Body of pancreas (tissue), 4 donors: ENCODE measurements around the gene KIN. TPM values are rescaled to one million over a fixed set of nuclear protein-coding genes. Genes with fewer than 3 reads are reported as not detected.

Source experiments
- ATAC-seq: fragments of 150-250 bp; one replicate; pipeline ENCODE4 v1.9.1; 2016
- DNase-seq, 4 donors: peaks; one replicate each; pipeline ENCODE4 v3.0.0-alpha.2; 2019
- H3K27ac ChIP-seq, 4 donors: fragments of 200-600 bp; sonication (generic); 1 replicate in 3 of 4; 2 replicates in 1 of 4; pipeline versions ENCODE4 v1.5.1 to v1.6.1; 2016 to 2019; ENCODE audit warnings: mild to moderate bottlenecking in 1 of 4, mixed read lengths in 1 of 4, moderate library complexity in 1 of 4
- H3K27me3 ChIP-seq, 2 donors: fragments of 200-600 bp; sonication (generic); one replicate each; pipeline ENCODE4 v1.6.0; 2016; ENCODE audit warnings: mild to moderate bottlenecking in 1 of 2
- H3K36me3 ChIP-seq, 2 donors: fragments of 200-600 bp; sonication (generic); replicated peaks in 1 of 2; 2 replicates each; pipeline ENCODE4 v1.5.1; 2016; ENCODE audit warnings: low read depth in 2 of 2; ENCODE audit not compliant: insufficient read depth in 1 of 2
- H3K4me1 ChIP-seq: fragments of 200-600 bp; sonication (generic); one replicate; pipeline ENCODE4 v1.6.0; 2016
- H3K4me3 ChIP-seq, 2 donors: fragments of 200-600 bp; sonication (generic); 1 replicate in 1 of 2; 2 replicates in 1 of 2; pipeline ENCODE4 v1.5.1; 2016 to 2019
- H3K9me3 ChIP-seq, 3 donors: fragments of 200-600 bp; sonication (generic); 1 replicate in 2 of 3; 2 replicates in 1 of 3; pipeline ENCODE4 v1.5.1; 2016
- POLR2A ChIP-seq, 3 donors: fragments of 450-650 bp; IDR thresholded peaks; one replicate each; pipeline ENCODE4 v1.6.1; 2016; ENCODE audit warnings: antibody characterized with exemption in 3 of 3, mild to moderate bottlenecking in 2 of 3
- WGBS, 2 donors: methylation state at CpG; one replicate each; pipeline ENCODE4 v1.1.5; 2017; 5-methylcytosine and 5-hydroxymethylcytosine counted together
- intact Hi-C: fragments of 100-400 bp; cut with DNase I; formaldehyde crosslinking; loops from one replicate; pipeline ENCODE4 v1.15.1; 2023
- total RNA-seq, 2 donors: library from RNA; depleted of rRNA; stranded (reverse); fragments of >200 nt; gene quantifications; one replicate each; pipeline ENCODE4 v1.1.0, GENCODE V29; 2016
- TF ChIP-seq, protein P1 (sequence below), 7 experiments: fragments of 450-650 bp in 4 of 7; fragments of 200-600 bp in 3 of 7; sonication (generic) in 3 of 7; IDR thresholded peaks; one replicate each; pipeline ENCODE4 v1.5.1; 2016 to 2019; ENCODE audit warnings: antibody characterized with exemption in 7 of 7

KIN gene
- total RNA-seq, 2 donors from 2014 or later, result 4.9 to 6.2 TPM

DNA sequence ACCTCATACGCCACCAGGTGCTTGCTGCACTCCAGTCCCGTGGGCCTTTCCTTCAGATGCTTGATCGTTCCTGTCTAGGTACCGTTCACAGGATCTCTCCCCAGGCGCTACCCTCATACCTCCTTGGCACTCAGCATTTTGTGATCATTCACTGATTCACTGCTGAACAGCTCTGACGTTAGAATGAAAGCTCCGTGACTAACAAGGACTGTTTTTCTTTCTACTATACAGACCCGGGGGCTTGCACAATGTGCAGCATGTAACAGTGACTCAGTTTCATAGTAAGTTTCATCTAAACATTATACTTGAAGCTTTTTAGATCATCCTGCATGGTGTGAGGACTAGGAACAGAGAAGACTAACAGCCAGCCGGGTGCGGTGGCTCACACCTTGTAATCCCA lies 20.6 kb downstream of the KIN start:
- no peak overlapping the region for H3K27ac ChIP-seq
- no peak overlapping the region for H3K4me3 ChIP-seq
- intact Hi-C loops, result no loop called here
- H3K9me3 ChIP-seq, result no peaks in the 10 kb centered on the region
- no peaks in the 10 kb centered on the region for H3K4me1 ChIP-seq
- H3K27me3 ChIP-seq, result no peaks in the 10 kb centered on the region
- ATAC-seq, result no peak
- TF ChIP-seq, protein P1, sequence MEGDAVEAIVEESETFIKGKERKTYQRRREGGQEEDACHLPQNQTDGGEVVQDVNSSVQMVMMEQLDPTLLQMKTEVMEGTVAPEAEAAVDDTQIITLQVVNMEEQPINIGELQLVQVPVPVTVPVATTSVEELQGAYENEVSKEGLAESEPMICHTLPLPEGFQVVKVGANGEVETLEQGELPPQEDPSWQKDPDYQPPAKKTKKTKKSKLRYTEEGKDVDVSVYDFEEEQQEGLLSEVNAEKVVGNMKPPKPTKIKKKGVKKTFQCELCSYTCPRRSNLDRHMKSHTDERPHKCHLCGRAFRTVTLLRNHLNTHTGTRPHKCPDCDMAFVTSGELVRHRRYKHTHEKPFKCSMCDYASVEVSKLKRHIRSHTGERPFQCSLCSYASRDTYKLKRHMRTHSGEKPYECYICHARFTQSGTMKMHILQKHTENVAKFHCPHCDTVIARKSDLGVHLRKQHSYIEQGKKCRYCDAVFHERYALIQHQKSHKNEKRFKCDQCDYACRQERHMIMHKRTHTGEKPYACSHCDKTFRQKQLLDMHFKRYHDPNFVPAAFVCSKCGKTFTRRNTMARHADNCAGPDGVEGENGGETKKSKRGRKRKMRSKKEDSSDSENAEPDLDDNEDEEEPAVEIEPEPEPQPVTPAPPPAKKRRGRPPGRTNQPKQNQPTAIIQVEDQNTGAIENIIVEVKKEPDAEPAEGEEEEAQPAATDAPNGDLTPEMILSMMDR (IDR thresholded peaks at IDR 0.05), result no peak
- no peak for TF ChIP-seq POLR2A (IDR thresholded peaks at IDR 0.05)
- H3K36me3 ChIP-seq, result peaks cover 10 to 24% of the 10 kb centered on the region in 2 donors
- no peak for DNase-seq
- whole genome bisulfite sequencing, 2 donors, result 92 to 95% methylated on average over 10 of the region's 10 CpGs

DNA sequence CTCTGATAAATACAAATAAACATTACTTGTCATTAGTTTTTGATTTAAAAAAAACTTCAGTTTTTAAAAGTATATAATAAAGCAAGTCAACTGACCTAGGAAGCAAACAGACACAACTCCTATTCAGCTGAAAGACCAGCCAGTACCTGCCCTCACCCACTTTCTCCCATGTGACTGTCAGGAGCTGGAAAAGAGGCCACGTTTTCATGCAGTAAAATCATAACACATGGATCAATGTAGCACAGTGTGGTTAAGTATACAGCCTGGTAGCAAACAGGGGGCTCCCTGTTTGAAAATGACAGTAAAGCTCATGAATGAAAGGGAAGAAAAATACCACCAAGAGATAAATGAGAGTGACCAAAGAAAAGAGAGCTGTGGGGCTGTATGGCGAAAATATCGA lies 21.6 kb downstream of the KIN start:
- ATAC-seq (no peak), DNase-seq (no peak)
- no peaks in the 10 kb centered on the region for H3K27me3 ChIP-seq
- intact Hi-C loops, result no loop called here
- H3K9me3 ChIP-seq, result no peaks in the 10 kb centered on the region
- H3K4me3 ChIP-seq, result no peak overlapping the region
- 80 to 86% methylated on average over 3 of the region's 3 CpGs for WGBS, 2 donors
- H3K27ac ChIP-seq, result no peak overlapping the region
- H3K36me3 ChIP-seq, result peaks cover 12 to 31% of the 10 kb centered on the region in 2 donors
- no peak for TF ChIP-seq POLR2A (IDR thresholded peaks at IDR 0.05)
- TF ChIP-seq, protein P1 (IDR thresholded peaks at IDR 0.05), result no peak
- H3K4me1 ChIP-seq, result no peaks in the 10 kb centered on the region

DNA sequence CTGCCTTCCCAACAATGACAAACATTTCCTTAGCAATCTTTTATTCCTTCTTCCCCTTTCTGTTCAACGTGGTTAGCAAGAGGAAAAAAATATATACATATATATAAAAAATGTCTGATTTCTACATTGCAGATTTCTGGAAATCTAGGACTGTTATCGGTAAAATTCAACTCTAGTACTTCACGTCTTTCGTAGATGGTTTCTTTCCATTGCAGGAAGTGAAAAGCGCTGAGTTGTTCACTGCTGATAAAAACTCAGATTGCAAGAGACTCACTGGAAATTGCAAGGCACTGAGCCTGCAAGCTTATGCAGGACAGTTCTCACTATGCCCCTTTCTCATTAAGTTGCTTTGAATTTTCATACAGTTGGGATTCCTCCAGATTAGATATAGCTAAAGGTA lies 23.9 kb downstream of the KIN start:
- H3K4me3 ChIP-seq, result no peak overlapping the region
- no peak overlapping the region for H3K27ac ChIP-seq
- intact Hi-C loops, result no loop called here
- WGBS, 2 donors, result 57 to 85% methylated on average over 5 of the region's 5 CpGs
- peaks cover 4% of the 10 kb centered on the region for H3K4me1 ChIP-seq
- H3K9me3 ChIP-seq, result no peaks in the 10 kb centered on the region
- DNase-seq (no peak), ATAC-seq (no peak)
- H3K36me3 ChIP-seq, result peaks cover 12 to 30% of the 10 kb centered on the region in 2 donors
- TF ChIP-seq POLR2A (IDR thresholded peaks at IDR 0.05), result no peak
- TF ChIP-seq, protein P1 (IDR thresholded peaks at IDR 0.05), result no peak
- H3K27me3 ChIP-seq, result no peaks in the 10 kb centered on the region

DNA sequence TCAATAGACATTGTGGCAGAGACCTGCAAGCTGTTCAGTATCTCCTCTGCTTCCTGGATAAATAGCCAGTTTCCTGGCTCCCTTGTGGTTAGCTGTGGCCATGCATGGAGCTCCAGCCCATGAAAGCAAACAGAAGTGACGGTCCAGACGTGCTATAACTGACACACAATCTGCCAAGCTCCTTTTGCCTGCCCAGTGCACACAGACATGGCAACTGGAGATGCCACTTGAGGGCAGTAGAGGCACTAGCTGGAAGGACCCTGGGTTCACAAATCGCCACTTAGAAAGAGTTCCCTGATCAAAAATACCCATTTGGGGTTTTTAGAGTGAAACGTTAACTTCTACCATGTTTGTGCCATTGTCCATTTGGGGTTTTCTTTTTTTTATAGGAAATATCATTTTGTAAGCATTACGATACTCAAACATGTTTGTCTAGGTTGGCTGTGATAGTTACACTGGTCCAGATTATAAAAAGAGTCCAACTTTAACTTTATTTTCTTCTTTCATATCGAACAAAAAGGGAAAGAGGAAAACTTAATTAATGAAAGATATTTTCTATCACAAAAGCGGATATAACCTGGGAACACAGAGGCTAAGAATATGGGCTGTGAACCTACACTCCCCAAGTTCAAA lies 31.3 kb downstream of the KIN start:
- peaks cover 4% of the 10 kb centered on the region for H3K4me1 ChIP-seq
- H3K4me3 ChIP-seq, result no peak overlapping the region
- no peaks in the 10 kb centered on the region for H3K27me3 ChIP-seq
- no peaks in the 10 kb centered on the region for H3K9me3 ChIP-seq
- ATAC-seq (no peak), DNase-seq (peak; percentile 45 to 63 (median 56))
- H3K36me3 ChIP-seq, result peaks cover 5 to 19% of the 10 kb centered on the region in 2 donors
- TF ChIP-seq, protein P1 (IDR thresholded peaks at IDR 0.05), result peak; percentile 7 to 63 (median 54)
- TF ChIP-seq POLR2A (IDR thresholded peaks at IDR 0.05), result no peak
- no peak overlapping the region for H3K27ac ChIP-seq
- intact Hi-C loops, result no loop called here
- WGBS, 2 donors, result 35 to 45% methylated on average over 7 of the region's 7 CpGs

DNA sequence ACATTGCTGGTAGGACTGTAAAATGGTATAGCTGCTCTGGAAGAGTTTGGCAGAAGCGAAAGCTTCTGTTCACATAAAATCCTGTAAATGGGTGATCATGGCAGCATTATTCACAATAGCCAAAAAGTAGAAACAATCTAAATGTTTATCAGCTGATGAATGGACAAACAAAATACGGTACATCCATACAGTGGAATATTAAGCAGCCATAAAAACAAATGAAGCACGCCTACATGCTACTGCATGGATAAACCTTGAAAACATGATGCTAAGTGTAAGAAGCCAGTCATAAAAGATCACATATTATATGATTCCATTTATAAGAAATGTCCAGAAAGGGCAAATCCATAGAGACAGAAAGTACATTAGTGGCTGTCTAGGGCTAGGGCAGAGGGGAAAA lies 32.7 kb downstream of the KIN start:
- DNase-seq, result no peak
- no peak overlapping the region for H3K4me3 ChIP-seq
- TF ChIP-seq POLR2A (IDR thresholded peaks at IDR 0.05), result no peak
- TF ChIP-seq, protein P1 (IDR thresholded peaks at IDR 0.05), result no peak
- peaks cover 5 to 16% of the 10 kb centered on the region in 2 donors for H3K36me3 ChIP-seq
- H3K9me3 ChIP-seq, result no peaks in the 10 kb centered on the region
- H3K4me1 ChIP-seq, result peaks cover 4% of the 10 kb centered on the region
- ATAC-seq, result no peak
- no peaks in the 10 kb centered on the region for H3K27me3 ChIP-seq
- intact Hi-C loops, result no loop called here
- H3K27ac ChIP-seq, result no peak overlapping the region
- WGBS, 2 donors, result 93 to 97% methylated on average over 3 of the region's 3 CpGs
